GM12878 (cell line): ENCODE data around the gene GABRB2.

Experiments used
- CEBPB ChIP-seq, 2 experiments: fragments of 150-350 bp in 1 of 2; IDR thresholded peaks; 2 replicates each; pipeline ENCODE4 v1.6.1; 2012 to 2014; ENCODE audit warnings: low read depth in 2 of 2, low read length in 2 of 2, borderline replicate concordance in 1 of 2, inconsistent platforms in 1 of 2
- EP300 ChIP-seq, 2 experiments: fragments of 150-350 bp in 1 of 2; IDR thresholded peaks; 2 replicates each; pipeline ENCODE4 v1.6.1; 2011 to 2012; ENCODE audit warnings: low read depth in 2 of 2, low read length in 2 of 2, borderline replicate concordance in 1 of 2, improper control_type of control experiment in 1 of 2, inconsistent platforms in 1 of 2; ENCODE audit not compliant: control insufficient read depth in 1 of 2
- MXI1 ChIP-seq: fragments of 150-350 bp; IDR thresholded peaks from 2 replicates; pipeline ENCODE4 v1.6.1; 2011; ENCODE audit warnings: low read depth, mild to moderate bottlenecking, inconsistent platforms, low read length, improper control_type of control experiment
- RAD21 ChIP-seq: IDR thresholded peaks from 2 replicates; pipeline ENCODE4 v1.6.1; 2011; ENCODE audit warnings: mild to moderate bottlenecking, low read depth, low read length, moderate library complexity; ENCODE audit not compliant: insufficient read depth
- RELA ChIP-seq: fragments of 450-650 bp; IDR thresholded peaks from 2 replicates; pipeline ENCODE4 v1.8.0; 2014; ENCODE audit warnings: borderline replicate concordance; ENCODE audit not compliant: partially characterized antibody
- TARDBP ChIP-seq: IDR thresholded peaks from 2 replicates; pipeline ENCODE4 v1.6.1; 2016; ENCODE audit warnings: borderline replicate concordance
- TF ChIP-seq, protein P1 (sequence below), 3 experiments: IDR thresholded peaks in 2 of 3; conservative IDR thresholded peaks in 1 of 3; 2 replicates each; pipeline ENCODE4 v1.5.1; 2011; ENCODE audit warnings: low read depth in 3 of 3, low read length in 3 of 3, mild to moderate bottlenecking in 3 of 3, control low read depth in 2 of 3, moderate library complexity in 2 of 3, inconsistent platforms in 1 of 3, mixed read lengths in 1 of 3; ENCODE audit not compliant: control insufficient read depth in 2 of 3, insufficient read depth in 1 of 3; ENCODE audit errors: extremely low read depth in 1 of 3
- TF ChIP-seq, protein P2 (sequence below): IDR thresholded peaks from 2 replicates; pipeline ENCODE4 v1.6.1; 2011; ENCODE audit warnings: low read depth, mild to moderate bottlenecking, low read length, moderate library complexity, borderline replicate concordance; ENCODE audit errors: extremely low read depth
- TF ChIP-seq, protein P3 (sequence below): IDR thresholded peaks from 2 replicates; pipeline ENCODE4 v1.6.1; 2012; ENCODE audit warnings: low read depth, low read length, improper control_type of control experiment
- TF ChIP-seq, protein P4 (sequence below): IDR thresholded peaks from 2 replicates; pipeline ENCODE4 v1.6.1; 2012; ENCODE audit warnings: improper control_type of control experiment, low read depth, low read length; ENCODE audit not compliant: insufficient replicate concordance
- TF ChIP-seq, protein P5 (sequence below): fragments of 450-650 bp; IDR thresholded peaks from 2 replicates; pipeline ENCODE4 v1.6.1; 2017; ENCODE audit warnings: mild to moderate bottlenecking
- TF ChIP-seq, protein P6 (sequence below): IDR thresholded peaks from 2 replicates; pipeline ENCODE4 v1.6.1; 2011; ENCODE audit warnings: low read depth, low read length, improper control_type of control experiment, borderline replicate concordance
- TF ChIP-seq, protein P7 (sequence below): IDR thresholded peaks from 2 replicates; pipeline ENCODE4 v1.6.1; 2012; ENCODE audit warnings: mild to moderate bottlenecking, low read depth, low read length

DNA sequence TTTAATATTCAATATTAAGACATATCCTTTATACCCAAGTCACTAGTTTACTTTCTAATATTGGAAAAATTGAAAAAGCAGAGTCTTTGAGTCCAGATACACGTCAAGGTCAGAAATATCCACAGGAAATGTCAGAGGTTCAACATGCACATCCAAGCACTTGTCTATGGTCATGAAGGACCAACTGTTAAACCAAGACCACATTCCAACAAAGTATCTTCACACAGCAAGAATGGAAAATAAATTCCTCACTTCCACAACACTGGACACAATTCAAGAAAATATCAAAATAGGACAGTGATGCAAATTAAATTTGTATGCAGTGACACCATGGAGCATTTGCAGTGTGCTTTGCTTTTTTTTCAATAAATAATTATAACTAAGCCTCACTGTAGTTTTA, 142.5 kb downstream of the GABRB2 start:
- TF ChIP-seq, protein P1, sequence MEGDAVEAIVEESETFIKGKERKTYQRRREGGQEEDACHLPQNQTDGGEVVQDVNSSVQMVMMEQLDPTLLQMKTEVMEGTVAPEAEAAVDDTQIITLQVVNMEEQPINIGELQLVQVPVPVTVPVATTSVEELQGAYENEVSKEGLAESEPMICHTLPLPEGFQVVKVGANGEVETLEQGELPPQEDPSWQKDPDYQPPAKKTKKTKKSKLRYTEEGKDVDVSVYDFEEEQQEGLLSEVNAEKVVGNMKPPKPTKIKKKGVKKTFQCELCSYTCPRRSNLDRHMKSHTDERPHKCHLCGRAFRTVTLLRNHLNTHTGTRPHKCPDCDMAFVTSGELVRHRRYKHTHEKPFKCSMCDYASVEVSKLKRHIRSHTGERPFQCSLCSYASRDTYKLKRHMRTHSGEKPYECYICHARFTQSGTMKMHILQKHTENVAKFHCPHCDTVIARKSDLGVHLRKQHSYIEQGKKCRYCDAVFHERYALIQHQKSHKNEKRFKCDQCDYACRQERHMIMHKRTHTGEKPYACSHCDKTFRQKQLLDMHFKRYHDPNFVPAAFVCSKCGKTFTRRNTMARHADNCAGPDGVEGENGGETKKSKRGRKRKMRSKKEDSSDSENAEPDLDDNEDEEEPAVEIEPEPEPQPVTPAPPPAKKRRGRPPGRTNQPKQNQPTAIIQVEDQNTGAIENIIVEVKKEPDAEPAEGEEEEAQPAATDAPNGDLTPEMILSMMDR (IDR thresholded peaks at IDR 0.05 in 2 of 3, conservative IDR thresholded peaks at IDR 0.05 in 1 of 3; ENCODE audit: control insufficient read depth in 2 of 3, extremely low read depth in 1 of 3, insufficient read depth in 1 of 3, low read depth in 3 of 3, low read length in 3 of 3) = no peak
- TF ChIP-seq, protein P2, sequence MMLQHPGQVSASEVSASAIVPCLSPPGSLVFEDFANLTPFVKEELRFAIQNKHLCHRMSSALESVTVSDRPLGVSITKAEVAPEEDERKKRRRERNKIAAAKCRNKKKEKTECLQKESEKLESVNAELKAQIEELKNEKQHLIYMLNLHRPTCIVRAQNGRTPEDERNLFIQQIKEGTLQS = no peak
- TF ChIP-seq, protein P3, sequence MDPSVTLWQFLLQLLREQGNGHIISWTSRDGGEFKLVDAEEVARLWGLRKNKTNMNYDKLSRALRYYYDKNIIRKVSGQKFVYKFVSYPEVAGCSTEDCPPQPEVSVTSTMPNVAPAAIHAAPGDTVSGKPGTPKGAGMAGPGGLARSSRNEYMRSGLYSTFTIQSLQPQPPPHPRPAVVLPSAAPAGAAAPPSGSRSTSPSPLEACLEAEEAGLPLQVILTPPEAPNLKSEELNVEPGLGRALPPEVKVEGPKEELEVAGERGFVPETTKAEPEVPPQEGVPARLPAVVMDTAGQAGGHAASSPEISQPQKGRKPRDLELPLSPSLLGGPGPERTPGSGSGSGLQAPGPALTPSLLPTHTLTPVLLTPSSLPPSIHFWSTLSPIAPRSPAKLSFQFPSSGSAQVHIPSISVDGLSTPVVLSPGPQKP = no peak
- TF ChIP-seq TARDBP = no peak
- TF ChIP-seq, protein P4, sequence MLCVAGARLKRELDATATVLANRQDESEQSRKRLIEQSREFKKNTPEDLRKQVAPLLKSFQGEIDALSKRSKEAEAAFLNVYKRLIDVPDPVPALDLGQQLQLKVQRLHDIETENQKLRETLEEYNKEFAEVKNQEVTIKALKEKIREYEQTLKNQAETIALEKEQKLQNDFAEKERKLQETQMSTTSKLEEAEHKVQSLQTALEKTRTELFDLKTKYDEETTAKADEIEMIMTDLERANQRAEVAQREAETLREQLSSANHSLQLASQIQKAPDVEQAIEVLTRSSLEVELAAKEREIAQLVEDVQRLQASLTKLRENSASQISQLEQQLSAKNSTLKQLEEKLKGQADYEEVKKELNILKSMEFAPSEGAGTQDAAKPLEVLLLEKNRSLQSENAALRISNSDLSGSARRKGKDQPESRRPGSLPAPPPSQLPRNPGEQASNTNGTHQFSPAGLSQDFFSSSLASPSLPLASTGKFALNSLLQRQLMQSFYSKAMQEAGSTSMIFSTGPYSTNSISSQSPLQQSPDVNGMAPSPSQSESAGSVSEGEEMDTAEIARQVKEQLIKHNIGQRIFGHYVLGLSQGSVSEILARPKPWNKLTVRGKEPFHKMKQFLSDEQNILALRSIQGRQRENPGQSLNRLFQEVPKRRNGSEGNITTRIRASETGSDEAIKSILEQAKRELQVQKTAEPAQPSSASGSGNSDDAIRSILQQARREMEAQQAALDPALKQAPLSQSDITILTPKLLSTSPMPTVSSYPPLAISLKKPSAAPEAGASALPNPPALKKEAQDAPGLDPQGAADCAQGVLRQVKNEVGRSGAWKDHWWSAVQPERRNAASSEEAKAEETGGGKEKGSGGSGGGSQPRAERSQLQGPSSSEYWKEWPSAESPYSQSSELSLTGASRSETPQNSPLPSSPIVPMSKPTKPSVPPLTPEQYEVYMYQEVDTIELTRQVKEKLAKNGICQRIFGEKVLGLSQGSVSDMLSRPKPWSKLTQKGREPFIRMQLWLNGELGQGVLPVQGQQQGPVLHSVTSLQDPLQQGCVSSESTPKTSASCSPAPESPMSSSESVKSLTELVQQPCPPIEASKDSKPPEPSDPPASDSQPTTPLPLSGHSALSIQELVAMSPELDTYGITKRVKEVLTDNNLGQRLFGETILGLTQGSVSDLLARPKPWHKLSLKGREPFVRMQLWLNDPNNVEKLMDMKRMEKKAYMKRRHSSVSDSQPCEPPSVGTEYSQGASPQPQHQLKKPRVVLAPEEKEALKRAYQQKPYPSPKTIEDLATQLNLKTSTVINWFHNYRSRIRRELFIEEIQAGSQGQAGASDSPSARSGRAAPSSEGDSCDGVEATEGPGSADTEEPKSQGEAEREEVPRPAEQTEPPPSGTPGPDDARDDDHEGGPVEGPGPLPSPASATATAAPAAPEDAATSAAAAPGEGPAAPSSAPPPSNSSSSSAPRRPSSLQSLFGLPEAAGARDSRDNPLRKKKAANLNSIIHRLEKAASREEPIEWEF = no peak
- TF ChIP-seq MXI1 = no peak
- TF ChIP-seq RELA = no peak
- no peak for TF ChIP-seq EP300 (IDR thresholded peaks at IDR 0.05; ENCODE audit: borderline replicate concordance in 1 of 2, control insufficient read depth in 1 of 2, low read depth in 2 of 2, low read length in 2 of 2)
- TF ChIP-seq, protein P5, sequence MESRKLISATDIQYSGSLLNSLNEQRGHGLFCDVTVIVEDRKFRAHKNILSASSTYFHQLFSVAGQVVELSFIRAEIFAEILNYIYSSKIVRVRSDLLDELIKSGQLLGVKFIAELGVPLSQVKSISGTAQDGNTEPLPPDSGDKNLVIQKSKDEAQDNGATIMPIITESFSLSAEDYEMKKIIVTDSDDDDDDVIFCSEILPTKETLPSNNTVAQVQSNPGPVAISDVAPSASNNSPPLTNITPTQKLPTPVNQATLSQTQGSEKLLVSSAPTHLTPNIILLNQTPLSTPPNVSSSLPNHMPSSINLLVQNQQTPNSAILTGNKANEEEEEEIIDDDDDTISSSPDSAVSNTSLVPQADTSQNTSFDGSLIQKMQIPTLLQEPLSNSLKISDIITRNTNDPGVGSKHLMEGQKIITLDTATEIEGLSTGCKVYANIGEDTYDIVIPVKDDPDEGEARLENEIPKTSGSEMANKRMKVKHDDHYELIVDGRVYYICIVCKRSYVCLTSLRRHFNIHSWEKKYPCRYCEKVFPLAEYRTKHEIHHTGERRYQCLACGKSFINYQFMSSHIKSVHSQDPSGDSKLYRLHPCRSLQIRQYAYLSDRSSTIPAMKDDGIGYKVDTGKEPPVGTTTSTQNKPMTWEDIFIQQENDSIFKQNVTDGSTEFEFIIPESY = no peak
- TF ChIP-seq, protein P6, sequence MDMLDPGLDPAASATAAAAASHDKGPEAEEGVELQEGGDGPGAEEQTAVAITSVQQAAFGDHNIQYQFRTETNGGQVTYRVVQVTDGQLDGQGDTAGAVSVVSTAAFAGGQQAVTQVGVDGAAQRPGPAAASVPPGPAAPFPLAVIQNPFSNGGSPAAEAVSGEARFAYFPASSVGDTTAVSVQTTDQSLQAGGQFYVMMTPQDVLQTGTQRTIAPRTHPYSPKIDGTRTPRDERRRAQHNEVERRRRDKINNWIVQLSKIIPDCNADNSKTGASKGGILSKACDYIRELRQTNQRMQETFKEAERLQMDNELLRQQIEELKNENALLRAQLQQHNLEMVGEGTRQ = no peak
- no peak for TF ChIP-seq CEBPB (IDR thresholded peaks at IDR 0.05; ENCODE audit: borderline replicate concordance in 1 of 2, low read depth in 2 of 2, low read length in 2 of 2)
- no peak for TF ChIP-seq RAD21
- TF ChIP-seq, protein P7, sequence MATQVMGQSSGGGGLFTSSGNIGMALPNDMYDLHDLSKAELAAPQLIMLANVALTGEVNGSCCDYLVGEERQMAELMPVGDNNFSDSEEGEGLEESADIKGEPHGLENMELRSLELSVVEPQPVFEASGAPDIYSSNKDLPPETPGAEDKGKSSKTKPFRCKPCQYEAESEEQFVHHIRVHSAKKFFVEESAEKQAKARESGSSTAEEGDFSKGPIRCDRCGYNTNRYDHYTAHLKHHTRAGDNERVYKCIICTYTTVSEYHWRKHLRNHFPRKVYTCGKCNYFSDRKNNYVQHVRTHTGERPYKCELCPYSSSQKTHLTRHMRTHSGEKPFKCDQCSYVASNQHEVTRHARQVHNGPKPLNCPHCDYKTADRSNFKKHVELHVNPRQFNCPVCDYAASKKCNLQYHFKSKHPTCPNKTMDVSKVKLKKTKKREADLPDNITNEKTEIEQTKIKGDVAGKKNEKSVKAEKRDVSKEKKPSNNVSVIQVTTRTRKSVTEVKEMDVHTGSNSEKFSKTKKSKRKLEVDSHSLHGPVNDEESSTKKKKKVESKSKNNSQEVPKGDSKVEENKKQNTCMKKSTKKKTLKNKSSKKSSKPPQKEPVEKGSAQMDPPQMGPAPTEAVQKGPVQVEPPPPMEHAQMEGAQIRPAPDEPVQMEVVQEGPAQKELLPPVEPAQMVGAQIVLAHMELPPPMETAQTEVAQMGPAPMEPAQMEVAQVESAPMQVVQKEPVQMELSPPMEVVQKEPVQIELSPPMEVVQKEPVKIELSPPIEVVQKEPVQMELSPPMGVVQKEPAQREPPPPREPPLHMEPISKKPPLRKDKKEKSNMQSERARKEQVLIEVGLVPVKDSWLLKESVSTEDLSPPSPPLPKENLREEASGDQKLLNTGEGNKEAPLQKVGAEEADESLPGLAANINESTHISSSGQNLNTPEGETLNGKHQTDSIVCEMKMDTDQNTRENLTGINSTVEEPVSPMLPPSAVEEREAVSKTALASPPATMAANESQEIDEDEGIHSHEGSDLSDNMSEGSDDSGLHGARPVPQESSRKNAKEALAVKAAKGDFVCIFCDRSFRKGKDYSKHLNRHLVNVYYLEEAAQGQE = no peak
